ENCODE measurements around the gene COLQ. TPM values are rescaled to one million over a fixed set of nuclear protein-coding genes. Genes with fewer than 3 reads are reported as not detected.
"Not testable (repeated sequence)": the region's sequence is repeated elsewhere in the genome, so short reads cannot be mapped to it uniquely, and the experiment has no call there.

Gene COLQ
- total RNA-seq, 2 experiments from 2014 or later: 2.3 to 4.7 TPM

DNA sequence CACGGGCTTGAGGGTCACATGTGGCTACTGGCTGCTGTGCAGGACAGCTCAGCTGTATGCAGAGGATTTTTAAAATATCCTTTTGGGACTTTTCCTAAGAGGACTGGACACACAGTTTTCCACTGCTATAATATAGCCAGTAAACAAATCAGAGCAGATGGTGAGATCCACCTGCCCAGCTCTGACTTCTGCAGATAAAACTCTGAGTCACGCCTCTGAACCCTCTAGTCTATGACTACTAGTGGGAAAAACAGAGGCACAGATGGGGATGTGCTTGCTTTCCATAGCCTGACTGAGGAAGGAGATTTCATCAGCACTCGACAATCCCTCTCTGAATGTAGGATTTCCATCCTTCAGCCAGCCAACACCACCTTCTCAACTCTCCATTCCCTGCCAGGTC lies 45.1 kb downstream of the COLQ start:
- CTCF ChIA-PET: no interaction called here

DNA sequence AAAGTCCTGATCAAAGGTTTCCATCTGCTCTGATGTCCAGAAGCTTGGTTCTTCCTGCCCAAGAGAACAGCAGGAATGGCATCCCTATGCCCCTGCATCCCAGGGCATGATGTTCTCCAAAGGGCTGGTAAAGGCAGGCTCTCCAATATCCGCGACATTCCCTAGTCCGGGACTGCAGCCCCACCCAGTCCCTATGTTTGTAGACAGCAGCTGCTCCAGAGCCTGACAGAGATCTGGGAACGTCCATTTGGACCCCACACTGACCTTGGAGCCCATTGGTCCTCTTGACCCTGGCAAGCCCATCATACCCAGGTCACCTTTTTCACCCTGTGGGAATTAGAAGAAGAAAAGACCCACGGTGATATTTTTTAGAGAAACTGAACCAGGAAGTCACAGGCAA lies 46.3 kb downstream of the COLQ start:
- Mint-ChIP-seq H3K4me1 (no peaks in the 10 kb centered on the region), H3K4me3 (no peak overlapping the region), H3K27ac (no peak overlapping the region), H3K9me3 (ENCODE audit: low read depth) (no peaks in the 10 kb centered on the region), H3K27me3 (peaks cover 6% of the 10 kb centered on the region), H3K36me3 (no peaks in the 10 kb centered on the region)
- DNase-seq (no peak), ATAC-seq (no peak)
- CTCF ChIA-PET: no interaction called here

More for the DNA sequence above, 45.1 kb downstream of the COLQ start:
- DNase-seq (no peak), ATAC-seq (no peak)
- Mint-ChIP-seq H3K27me3 (peaks cover 4% of the 10 kb centered on the region), H3K27ac (no peak overlapping the region), H3K4me1 (no peaks in the 10 kb centered on the region), H3K4me3 (no peak overlapping the region), H3K9me3 (ENCODE audit: low read depth) (no peaks in the 10 kb centered on the region), H3K36me3 (no peaks in the 10 kb centered on the region)

DNA sequence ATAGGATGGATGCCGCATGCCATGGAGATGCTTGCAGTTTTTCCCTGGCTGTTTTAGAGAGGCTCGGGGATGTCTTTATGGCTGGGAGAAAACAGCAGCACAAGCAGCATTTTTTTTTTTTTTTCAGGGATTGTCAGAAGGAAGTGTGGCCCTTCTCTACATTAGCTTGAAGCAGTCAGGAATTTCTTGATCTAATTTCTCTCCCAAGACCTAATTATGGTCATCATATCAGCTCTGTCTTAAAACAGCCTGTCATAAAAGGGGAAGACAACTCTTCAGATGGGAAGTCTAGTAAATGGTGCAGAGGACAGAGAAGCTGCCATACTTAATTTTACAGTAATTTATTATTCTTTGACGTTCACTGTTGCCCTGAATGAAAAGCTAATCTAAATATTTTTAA lies 49.6 kb downstream of the COLQ start:
- ATAC-seq: no peak
- H3K9me3 Mint-ChIP-seq (ENCODE audit: low read depth): no peaks in the 10 kb centered on the region
- no peaks in the 10 kb centered on the region for H3K36me3 Mint-ChIP-seq
- peaks cover 11% of the 10 kb centered on the region for H3K4me1 Mint-ChIP-seq
- CTCF ChIA-PET: interaction anchor here (1.5 kb wide), 1 partner anchor 11 kb away, joined by 3 read pairs; no protein-coding TSS in a partner anchor
- no peak overlapping the region for H3K4me3 Mint-ChIP-seq
- no peak for DNase-seq
- no peak overlapping the region for H3K27ac Mint-ChIP-seq
- H3K27me3 Mint-ChIP-seq: peaks cover 6% of the 10 kb centered on the region

DNA sequence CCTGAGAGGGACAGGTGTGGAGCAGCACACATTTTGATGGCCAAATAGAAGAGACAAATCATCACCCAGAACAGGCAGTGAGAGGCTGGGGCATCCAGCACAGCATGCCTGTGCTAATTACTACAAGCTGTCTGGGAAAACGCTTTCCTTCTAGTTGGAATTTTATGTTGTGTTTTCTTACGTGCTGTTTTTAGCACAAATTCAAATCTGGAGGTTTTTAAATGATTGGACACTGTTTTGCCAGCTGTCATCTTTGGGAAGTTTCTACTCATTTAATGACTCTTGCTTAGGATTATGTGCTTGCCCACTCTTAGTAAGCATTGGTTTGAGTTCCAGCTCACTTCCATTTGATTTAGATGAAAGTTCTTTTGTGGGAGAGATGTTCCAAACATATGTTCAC lies 50.7 kb downstream of the COLQ start:
- Mint-ChIP-seq H3K27ac (no peak overlapping the region), H3K4me1 (peaks cover 12% of the 10 kb centered on the region), H3K4me3 (no peak overlapping the region), H3K36me3 (no peaks in the 10 kb centered on the region), H3K9me3 (ENCODE audit: low read depth) (no peaks in the 10 kb centered on the region), H3K27me3 (peaks cover 6% of the 10 kb centered on the region)
- ATAC-seq (no peak), DNase-seq (no peak)
- CTCF ChIA-PET: interaction anchor here (1.5 kb wide), 1 partner anchor 10 kb away, joined by 3 read pairs; no protein-coding TSS in a partner anchor

DNA sequence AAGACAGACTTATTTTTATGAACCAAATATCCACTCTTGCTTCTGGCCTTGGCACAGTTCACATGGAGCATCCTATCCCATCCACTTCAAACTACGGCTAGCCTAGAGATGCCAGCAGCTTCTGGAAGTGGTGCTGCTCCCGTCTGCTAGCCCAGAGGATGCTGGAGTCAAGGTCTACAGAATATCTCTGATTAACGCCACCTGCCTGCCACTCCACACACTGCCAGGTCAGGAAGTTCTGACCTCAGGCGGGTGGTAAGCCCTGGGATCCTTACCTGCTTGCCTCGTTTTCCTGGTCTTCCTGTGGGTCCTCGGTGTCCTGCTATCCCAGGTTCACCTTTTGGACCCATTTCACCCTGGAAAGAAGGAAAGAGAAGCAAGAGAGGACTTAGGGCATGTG lies 51.2 kb downstream of the COLQ start:
- peaks cover 6% of the 10 kb centered on the region for H3K27me3 Mint-ChIP-seq
- no peak overlapping the region for H3K27ac Mint-ChIP-seq
- CTCF ChIA-PET: interaction anchor here (1.5 kb wide), 1 partner anchor 9 kb away, joined by 3 read pairs; no protein-coding TSS in a partner anchor
- no peaks in the 10 kb centered on the region for H3K36me3 Mint-ChIP-seq
- no peak for ATAC-seq
- no peak for DNase-seq
- no peaks in the 10 kb centered on the region for H3K9me3 Mint-ChIP-seq (ENCODE audit: low read depth)
- peaks cover 12% of the 10 kb centered on the region for H3K4me1 Mint-ChIP-seq
- H3K4me3 Mint-ChIP-seq: no peak overlapping the region

DNA sequence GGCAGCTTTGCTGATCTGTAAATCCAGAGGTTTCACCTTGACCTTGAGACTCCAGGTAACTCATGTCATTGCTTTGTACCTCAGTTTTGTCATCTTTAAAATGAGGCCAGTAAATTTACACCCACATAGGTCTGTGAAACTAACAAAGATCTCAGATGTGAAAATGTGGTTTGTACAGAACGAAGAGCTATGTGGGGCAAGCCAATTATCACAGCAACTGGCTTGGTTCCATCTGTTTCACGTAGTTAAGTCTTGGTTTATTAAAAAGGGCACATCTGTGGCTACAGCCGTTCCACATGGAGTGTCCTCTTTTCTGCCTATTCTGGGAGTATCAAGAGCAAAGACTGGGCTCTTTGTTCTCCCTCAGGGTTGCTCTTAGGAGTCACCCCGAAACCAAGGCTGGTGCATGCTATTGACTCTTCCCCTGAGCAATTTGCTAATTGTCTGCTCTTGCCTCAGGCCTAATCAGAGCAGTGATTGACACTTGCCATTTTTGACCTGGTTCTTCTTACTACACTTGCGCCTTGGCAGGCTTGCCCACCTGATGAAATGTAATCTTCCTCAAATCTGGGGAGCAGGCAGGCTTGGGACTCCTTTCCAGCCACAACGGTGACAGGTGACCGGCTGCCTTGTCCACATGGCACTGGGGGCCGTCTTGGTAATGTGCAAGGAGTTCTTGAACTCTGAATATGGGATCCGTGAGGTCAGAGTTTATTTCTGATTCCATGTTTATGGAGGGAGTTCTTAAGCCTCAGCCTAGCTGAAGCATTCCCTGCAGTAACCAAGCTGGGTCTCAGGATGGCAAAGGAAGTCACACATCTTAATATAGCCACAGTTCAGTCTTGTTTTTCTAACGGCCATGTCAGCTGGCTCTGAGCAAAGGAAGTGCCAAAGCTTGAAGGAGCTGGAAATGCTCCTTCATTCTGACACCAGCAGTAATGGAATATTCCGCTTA lies 54.0 kb downstream of the COLQ start:
- no peak overlapping the region for H3K27ac Mint-ChIP-seq

DNA sequence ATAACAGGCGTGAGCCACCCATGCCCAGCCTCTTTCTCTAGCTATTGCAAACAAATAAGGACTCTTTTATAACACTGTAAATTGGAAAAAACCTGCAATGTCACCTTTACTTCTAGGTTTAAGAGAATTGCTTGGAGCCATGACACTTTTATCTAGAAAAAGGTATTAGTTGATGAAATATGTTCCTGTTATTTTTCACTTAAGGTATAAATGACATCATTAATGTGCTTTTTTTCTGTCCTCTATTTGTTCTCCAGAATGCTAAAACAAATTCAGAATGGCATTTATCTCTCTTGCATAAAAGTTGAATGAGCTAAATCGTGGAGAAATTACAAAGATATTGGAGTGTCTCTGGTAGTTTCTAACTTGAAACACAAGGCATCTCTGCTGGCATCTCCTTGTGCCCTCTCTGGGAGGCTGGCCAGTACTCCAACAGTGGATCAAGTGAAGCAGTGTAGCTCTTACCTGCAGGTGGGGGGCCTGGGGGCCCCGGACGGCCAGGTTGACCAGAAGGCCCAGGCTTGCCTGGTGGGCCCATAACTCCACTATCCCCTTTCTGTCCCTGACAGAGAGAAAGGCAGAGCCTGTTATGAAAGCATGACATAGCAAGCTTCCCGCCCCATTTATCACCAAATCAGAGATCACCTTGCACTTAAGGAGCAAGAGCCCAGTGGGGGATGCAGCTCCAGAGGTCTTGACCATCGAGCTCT lies 55.5 kb downstream of the COLQ start:
- ATAC-seq (no peak), DNase-seq (no peak)
- Mint-ChIP-seq H3K27me3 (no peaks in the 10 kb centered on the region), H3K4me3 (no peak overlapping the region), H3K36me3 (peaks cover 2% of the 10 kb centered on the region), H3K9me3 (ENCODE audit: low read depth) (no peaks in the 10 kb centered on the region), H3K27ac (no peak overlapping the region), H3K4me1 (peaks cover 27% of the 10 kb centered on the region)
- CTCF ChIA-PET: interaction anchor here (0.8 to 2.2 kb wide), 5 partner anchors 9 to 896 kb away, joined by 3 to 6 read pairs (median 3); no protein-coding TSS in a partner anchor

More for the DNA sequence above, 54.0 kb downstream of the COLQ start:
- ATAC-seq (no peak), DNase-seq (no peak)
- Mint-ChIP-seq H3K9me3 (ENCODE audit: low read depth) (no peaks in the 10 kb centered on the region), H3K27me3 (peaks cover 6% of the 10 kb centered on the region), H3K4me3 (no peak overlapping the region), H3K4me1 (peaks cover 17% of the 10 kb centered on the region), H3K36me3 (peaks cover 2% of the 10 kb centered on the region)
- CTCF ChIA-PET: interaction anchor here (1.2 to 2.2 kb wide), 2 partner anchors 20 to 200 kb away, joined by 3 to 5 read pairs; no protein-coding TSS in a partner anchor

DNA sequence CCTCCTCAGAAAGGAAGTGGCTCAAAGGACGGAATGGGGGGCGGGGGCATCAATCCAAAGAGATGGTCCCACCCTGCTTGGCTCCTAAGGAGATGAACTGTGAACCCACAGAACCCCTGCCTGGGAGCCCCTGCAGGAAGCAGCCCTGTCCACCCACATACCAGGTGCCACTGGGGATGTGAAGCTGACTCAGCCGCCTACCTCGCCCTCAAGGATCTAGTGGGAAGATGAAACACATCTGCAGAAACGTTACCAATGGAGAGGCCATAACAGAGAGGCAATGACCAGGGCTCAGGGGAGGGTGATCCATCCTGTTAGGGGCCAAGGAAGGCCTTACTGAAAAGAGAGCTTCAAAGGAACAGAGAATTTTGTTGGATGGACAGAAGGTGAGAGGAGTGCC lies 59.1 kb downstream of the COLQ start:
- Mint-ChIP-seq H3K4me1 (peaks cover 35% of the 10 kb centered on the region), H3K27me3 (no peaks in the 10 kb centered on the region), H3K9me3 (ENCODE audit: low read depth) (no peaks in the 10 kb centered on the region), H3K36me3 (peaks cover 4% of the 10 kb centered on the region), H3K27ac (no peak overlapping the region), H3K4me3 (no peak overlapping the region)
- CTCF ChIA-PET: no interaction called here
- ATAC-seq (no peak), DNase-seq (no peak)

DNA sequence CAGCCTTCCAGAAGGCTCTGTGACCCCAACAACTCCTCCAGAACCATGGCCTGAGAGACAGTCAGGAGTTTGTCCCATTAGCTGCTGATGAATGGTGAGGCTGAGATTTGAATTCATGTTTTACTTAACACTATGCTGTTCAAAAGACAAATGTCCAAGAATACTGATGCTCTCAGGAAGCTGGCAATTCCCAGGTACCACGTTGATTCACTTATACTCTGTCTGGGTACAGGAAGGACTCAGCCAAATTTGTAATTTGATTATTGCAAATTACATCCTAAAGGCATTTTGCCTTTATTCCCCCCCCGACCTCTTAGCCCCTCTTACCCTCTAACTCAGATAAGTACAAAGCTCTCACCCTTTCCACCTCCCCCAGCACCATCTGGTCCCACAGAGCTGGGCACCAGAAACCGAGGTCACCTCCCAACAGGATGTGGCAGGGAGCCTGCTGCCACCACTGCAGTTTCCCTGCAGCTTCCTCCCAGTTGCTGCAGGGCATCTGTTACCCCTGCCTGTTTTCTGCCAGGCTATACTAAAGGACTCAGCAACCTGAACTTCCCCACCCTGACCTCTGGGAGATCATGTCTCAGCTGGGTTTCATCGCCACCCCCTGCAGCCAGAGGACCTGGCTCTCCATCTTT lies 60.5 kb downstream of the COLQ start:
- H3K4me1 Mint-ChIP-seq: peaks cover 29% of the 10 kb centered on the region
- H3K27ac Mint-ChIP-seq: peak overlapping the region; percentile 38
- CTCF ChIA-PET: interaction anchor here (0.8 to 1.6 kb wide), 3 partner anchors 10 to 96 kb away, joined by 3 to 5 read pairs (median 3); no protein-coding TSS in a partner anchor
- ATAC-seq (peak; percentile 64), DNase-seq (peak; percentile 70)
- no peaks in the 10 kb centered on the region for H3K9me3 Mint-ChIP-seq (ENCODE audit: low read depth)
- H3K27me3 Mint-ChIP-seq: no peaks in the 10 kb centered on the region
- H3K4me3 Mint-ChIP-seq: peak overlapping the region; percentile 21
- peaks cover 4% of the 10 kb centered on the region for H3K36me3 Mint-ChIP-seq

DNA sequence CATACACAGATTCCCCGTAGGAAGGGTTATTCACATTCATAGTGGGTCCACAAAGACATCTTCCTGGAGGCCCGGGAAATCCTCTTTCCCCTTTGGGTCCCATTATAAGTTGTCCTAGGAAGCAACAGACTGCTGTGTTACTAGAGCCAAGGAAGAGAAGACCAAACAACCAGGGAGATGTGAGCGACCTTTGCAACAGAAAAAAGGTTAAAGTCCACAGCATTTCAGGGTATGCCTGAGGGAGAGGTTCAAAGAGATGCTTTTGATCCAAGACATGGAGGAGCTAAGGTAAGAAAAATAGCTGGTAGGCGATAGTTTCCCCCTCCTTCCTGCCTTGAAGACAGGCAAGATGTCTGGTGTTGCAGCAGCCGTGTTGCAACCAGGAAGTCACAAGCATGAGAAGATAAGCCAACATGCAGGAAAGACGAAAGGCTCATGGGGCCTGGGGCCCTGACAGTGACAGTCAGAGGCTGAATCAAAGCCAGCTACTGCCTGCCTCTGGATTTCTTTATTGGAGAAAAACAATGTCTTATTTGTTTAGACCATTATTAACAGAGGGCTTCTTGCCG lies 63.2 kb downstream of the COLQ start:
- Mint-ChIP-seq H3K27me3 (no peaks in the 10 kb centered on the region), H3K4me3 (no peak overlapping the region), H3K4me1 (peaks cover 29% of the 10 kb centered on the region), H3K27ac (no peak overlapping the region), H3K9me3 (ENCODE audit: low read depth) (no peaks in the 10 kb centered on the region), H3K36me3 (peaks cover 3% of the 10 kb centered on the region)
- no peak for DNase-seq
- CTCF ChIA-PET: no interaction called here
- no peak for ATAC-seq

DNA sequence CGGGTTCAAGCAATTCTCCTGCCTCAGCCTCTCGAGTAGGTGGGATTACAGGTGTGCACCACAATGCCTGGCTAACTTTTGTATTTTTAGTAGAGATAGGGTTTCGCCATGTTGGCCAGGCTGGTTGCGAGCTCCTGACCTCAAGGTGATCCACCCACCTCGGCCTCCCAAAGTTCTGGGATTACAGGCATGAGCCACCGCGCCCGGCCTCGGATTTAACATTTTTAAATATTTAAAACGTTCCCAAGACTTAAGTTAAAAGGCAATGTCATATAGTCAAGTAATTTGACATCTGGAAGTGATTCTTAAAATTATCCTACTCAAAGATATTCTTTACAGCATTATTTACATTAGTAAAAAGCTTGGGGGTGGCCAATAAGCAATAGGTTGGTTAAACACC lies 64.6 kb downstream of the COLQ start:
- H3K4me3 Mint-ChIP-seq, H3K27me3 Mint-ChIP-seq, H3K36me3 Mint-ChIP-seq: not testable (repeated sequence)

DNA sequence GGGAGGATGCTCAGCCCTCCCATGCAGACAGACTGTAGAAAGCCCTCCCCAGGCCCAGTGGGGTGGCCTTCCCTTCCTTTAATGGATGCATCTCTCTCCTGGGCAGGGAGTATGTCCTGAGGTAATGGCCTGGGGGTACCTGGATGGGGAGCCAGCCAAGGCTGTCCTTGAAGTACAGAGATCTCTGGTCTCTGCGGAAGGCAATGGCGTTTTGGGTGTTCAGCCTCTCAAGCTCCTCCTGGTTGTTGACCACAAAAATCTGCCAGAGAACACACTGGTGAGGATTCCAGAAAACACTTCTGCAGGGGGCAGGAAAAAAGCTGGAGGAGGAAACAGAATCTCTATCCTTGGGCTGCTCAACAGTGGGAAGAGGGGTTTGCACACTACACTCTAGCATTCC lies 65.2 kb downstream of the COLQ start:
- Mint-ChIP-seq H3K36me3 (peaks cover 3% of the 10 kb centered on the region), H3K27me3 (no peaks in the 10 kb centered on the region), H3K27ac (no peak overlapping the region), H3K4me1 (peaks cover 17% of the 10 kb centered on the region), H3K4me3 (no peak overlapping the region), H3K9me3 (ENCODE audit: low read depth) (no peaks in the 10 kb centered on the region)
- ATAC-seq: no peak
- CTCF ChIA-PET: interaction anchor here (0.8 to 1.4 kb wide), 2 partner anchors 10 to 100 kb away, joined by 3 read pairs; no protein-coding TSS in a partner anchor
- no peak for DNase-seq

More for the DNA sequence above, 64.6 kb downstream of the COLQ start:
- peaks cover 21% of the 10 kb centered on the region for H3K4me1 Mint-ChIP-seq
- not testable (repeated sequence) for H3K27ac Mint-ChIP-seq; H3K9me3 Mint-ChIP-seq (ENCODE audit: low read depth); ATAC-seq; DNase-seq
- CTCF ChIA-PET: interaction anchor here (1.4 kb wide), 1 partner anchor 9 kb away, joined by 3 read pairs; no protein-coding TSS in a partner anchor

DNA sequence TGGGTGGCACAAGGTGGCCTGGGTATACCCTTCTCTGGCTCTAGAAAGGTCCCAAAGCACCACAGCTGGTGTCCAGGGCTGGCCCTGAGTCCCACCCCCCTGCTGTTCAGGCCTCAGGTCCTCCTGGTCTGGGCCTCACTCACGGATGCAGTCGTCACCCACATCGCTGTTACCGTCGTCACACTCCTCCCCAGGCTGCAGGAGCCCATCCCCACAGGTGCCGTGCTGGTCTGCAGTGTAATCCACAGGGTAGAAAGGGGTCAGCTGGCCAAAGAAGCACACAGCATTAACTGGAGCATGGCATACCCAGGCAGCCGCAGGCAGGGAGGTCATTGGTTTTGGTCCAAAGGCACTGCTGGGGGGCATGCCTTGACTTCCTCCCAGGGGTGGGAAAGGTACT lies 65.8 kb downstream of the COLQ start:
- Mint-ChIP-seq H3K36me3 (peaks cover 3% of the 10 kb centered on the region), H3K4me3 (no peak overlapping the region), H3K4me1 (peaks cover 11% of the 10 kb centered on the region), H3K27ac (no peak overlapping the region), H3K9me3 (ENCODE audit: low read depth) (no peaks in the 10 kb centered on the region), H3K27me3 (no peaks in the 10 kb centered on the region)
- CTCF ChIA-PET: interaction anchor here (0.8 kb wide), 1 partner anchor 101 kb away, joined by 3 read pairs; no protein-coding TSS in a partner anchor
- ATAC-seq: no peak
- DNase-seq: no peak

All from activated CD8-positive, alpha-beta memory T cell treated with anti-CD3 and anti-CD28 coated beads, Interleukin-2, amount 10 ng/mL, durations not matched to agents 7 days and 5 days (primary cell).